IMR-90 (cell line): Measurements from ENCODE around the gene FAM89A. TPM values are rescaled to one million over a fixed set of nuclear protein-coding genes. Genes with fewer than 3 reads are reported as not detected.

ENCODE experiments used
- ATAC-seq: fragments of 200-7000 bp; cut with Tn5 transposase; 2 replicates; pipeline ENCODE4 v1.9.1; 2020; ENCODE audit warnings: low read depth, mild to moderate bottlenecking, moderate library complexity
- BruUV-seq: library from RNA; stranded (reverse); fragments of 400-500 nt; replicated peaks from 2 replicates; lab custom pipeline; 2021; lab: Mats Ljungman, UMichigan
- CTCF ChIA-PET: fragments of 300-600 bp; formaldehyde crosslinking; extraction: SDS; loops from one replicate; lab custom pipeline; 2021; ENCODE audit warnings: antibody characterized with exemption; lab: Yijun Ruan, JAX
- POLR2A ChIA-PET: fragments of 300-600 bp; sonication (Branson Sonifier 250); formaldehyde crosslinking; loops from one replicate; lab custom pipeline; 2022; ENCODE audit warnings: antibody characterized with exemption; ENCODE audit not compliant: unreplicated experiment; lab: Charles Lee
- DNase-seq: peaks from one replicate; pipeline ENCODE4 v3.0.0; 2013
- H2AFZ ChIP-seq: replicated peaks from 2 replicates; pipeline ENCODE3; 2013; ENCODE audit warnings: low read length, mild to moderate bottlenecking; ENCODE audit not compliant: poor library complexity
- H2AK5ac ChIP-seq: 2 replicates; pipeline ENCODE4 v1.6.1; 2013; ENCODE audit warnings: low read depth, low read length, inconsistent platforms
- H2AK9ac ChIP-seq: replicated peaks from 2 replicates; pipeline ENCODE3; 2013; ENCODE audit warnings: mild to moderate bottlenecking, low read depth, low read length, moderate library complexity; ENCODE audit not compliant: poor library complexity
- H2BK120ac ChIP-seq: 2 replicates; pipeline ENCODE4 v1.6.1; 2013; ENCODE audit warnings: low read depth, low read length, inconsistent platforms
- H2BK15ac ChIP-seq: 3 replicates; pipeline ENCODE4 v1.6.1; 2013; ENCODE audit warnings: low read depth, low read length, inconsistent platforms
- H2BK20ac ChIP-seq: 2 replicates; pipeline ENCODE4 v1.6.1; 2013; ENCODE audit warnings: low read depth, mild to moderate bottlenecking, inconsistent platforms, low read length, moderate library complexity
- H2BK5ac ChIP-seq: 2 replicates; pipeline ENCODE4 v1.6.1; 2013; ENCODE audit warnings: mild to moderate bottlenecking, low read depth, low read length, inconsistent platforms; ENCODE audit not compliant: poor library complexity, severe bottlenecking
- H3K14ac ChIP-seq: replicated peaks from 2 replicates; pipeline ENCODE4 v1.6.1; 2013; ENCODE audit warnings: low read depth, low read length, inconsistent platforms
- H3K18ac ChIP-seq: 2 replicates; pipeline ENCODE4 v1.6.1; 2013; ENCODE audit warnings: low read depth, low read length, control low read depth
- H3K23ac ChIP-seq: 2 replicates; pipeline ENCODE4 v1.6.1; 2013; ENCODE audit warnings: low read depth, low read length, inconsistent platforms
- H3K27ac ChIP-seq: 2 replicates; pipeline ENCODE4 v1.5.1; 2013; ENCODE audit warnings: mild to moderate bottlenecking, control low read depth, low read length; ENCODE audit not compliant: insufficient read depth
- H3K27me3 ChIP-seq: 2 replicates; pipeline ENCODE4 v1.6.1; 2013; ENCODE audit warnings: low read length; ENCODE audit not compliant: control insufficient read depth, insufficient read depth
- H3K36me3 ChIP-seq: 2 replicates; pipeline ENCODE4 v1.6.1; 2013; ENCODE audit warnings: low read length, mixed read lengths; ENCODE audit not compliant: control insufficient read depth, insufficient read depth
- H3K4ac ChIP-seq: 2 replicates; pipeline ENCODE4 v1.6.1; 2013; ENCODE audit warnings: low read depth, low read length, inconsistent platforms
- H3K4me1 ChIP-seq: 2 replicates; pipeline ENCODE4 v1.6.1; 2013; ENCODE audit warnings: low read length, mixed read lengths; ENCODE audit not compliant: control insufficient read depth, insufficient read depth
- H3K4me2 ChIP-seq: 2 replicates; pipeline ENCODE4 v1.6.1; 2013; ENCODE audit warnings: low read depth, mild to moderate bottlenecking, control low read depth, low read length, moderate library complexity
- H3K4me3 ChIP-seq: 2 replicates; pipeline ENCODE4 v1.5.1; 2013; ENCODE audit warnings: low read depth, mild to moderate bottlenecking, control low read depth, low read length, moderate library complexity; ENCODE audit not compliant: insufficient read depth
- H3K56ac ChIP-seq: 2 replicates; pipeline ENCODE4 v1.6.1; 2013; ENCODE audit warnings: low read length, inconsistent platforms; ENCODE audit not compliant: insufficient read depth; ENCODE audit errors: extremely low read depth
- H3K79me1 ChIP-seq, 2 experiments: 2 replicates each; pipeline ENCODE4 v1.6.1; 2013; ENCODE audit warnings: low read length in 2 of 2, inconsistent platforms in 1 of 2, low read depth in 1 of 2
- H3K9ac ChIP-seq: 2 replicates; pipeline ENCODE4 v1.6.1; 2013; ENCODE audit warnings: low read depth, low read length, control low read depth
- H3K9me1 ChIP-seq: 2 replicates; pipeline ENCODE4 v1.6.1; 2013; ENCODE audit warnings: low read length, inconsistent platforms; ENCODE audit not compliant: insufficient read depth
- H3K9me3 ChIP-seq: 2 replicates; pipeline ENCODE4 v1.6.1; 2013; ENCODE audit warnings: low read length; ENCODE audit not compliant: control insufficient read depth, insufficient read depth
- H4K20me1 ChIP-seq: 2 replicates; pipeline ENCODE4 v1.6.1; 2013; ENCODE audit warnings: low read length, inconsistent platforms; ENCODE audit not compliant: insufficient read depth
- H4K5ac ChIP-seq: 2 replicates; pipeline ENCODE4 v1.6.1; 2013; ENCODE audit warnings: mild to moderate bottlenecking, low read depth, low read length, control low read depth
- H4K8ac ChIP-seq, 2 experiments: 2 replicates each; pipeline ENCODE4 v1.6.1; 2013; ENCODE audit warnings: low read depth in 2 of 2, low read length in 2 of 2, control low read depth in 1 of 2, inconsistent platforms in 1 of 2
- H4K91ac ChIP-seq: 2 replicates; pipeline ENCODE4 v1.6.1; 2013; ENCODE audit warnings: low read depth, low read length, inconsistent platforms; ENCODE audit not compliant: insufficient read depth
- BHLHE40 ChIP-seq: fragments of 150-350 bp; IDR thresholded peaks from 2 replicates; pipeline ENCODE4 v1.6.1; 2016; ENCODE audit warnings: mild to moderate bottlenecking, low read depth, low read length
- CEBPB ChIP-seq: IDR thresholded peaks from 2 replicates; pipeline ENCODE4 v1.6.1; 2012; ENCODE audit warnings: low read depth, low read length, improper control_type of control experiment
- CHD1 ChIP-seq: IDR thresholded peaks from 2 replicates; pipeline ENCODE4 v1.6.1; 2012; ENCODE audit warnings: low read depth, low read length, improper control_type of control experiment
- CTCF ChIP-seq: conservative IDR thresholded peaks from 2 replicates; pipeline ENCODE4 v1.5.1; 2012; ENCODE audit warnings: mild to moderate bottlenecking, low read depth, low read length, improper control_type of control experiment
- ELK1 ChIP-seq: fragments of 150-350 bp; IDR thresholded peaks from 2 replicates; pipeline ENCODE4 v1.6.1; 2016; ENCODE audit warnings: low read depth, mild to moderate bottlenecking, low read length, moderate library complexity, borderline replicate concordance
- FOS ChIP-seq: fragments of 150-350 bp; IDR thresholded peaks from 2 replicates; pipeline ENCODE4 v1.6.1; 2016; ENCODE audit warnings: low read depth, low read length
- MAFK ChIP-seq: IDR thresholded peaks from 2 replicates; pipeline ENCODE4 v1.6.1; 2012; ENCODE audit warnings: low read depth, low read length, improper control_type of control experiment
- MAZ ChIP-seq: IDR thresholded peaks from 2 replicates; pipeline ENCODE4 v1.6.1; 2012; ENCODE audit warnings: low read depth, mild to moderate bottlenecking, low read length, improper control_type of control experiment, moderate library complexity, borderline replicate concordance
- MXI1 ChIP-seq: IDR thresholded peaks from 2 replicates; pipeline ENCODE4 v1.6.1; 2012; ENCODE audit warnings: low read depth, mild to moderate bottlenecking, low read length, moderate library complexity, borderline replicate concordance
- NFE2L2 ChIP-seq: fragments of 150-350 bp; IDR thresholded peaks from 2 replicates; pipeline ENCODE4 v1.6.1; 2016; ENCODE audit warnings: low read depth, mild to moderate bottlenecking, low read length
- POLR2A ChIP-seq: IDR thresholded peaks from 2 replicates; pipeline ENCODE4 v1.6.1; 2012; ENCODE audit warnings: mild to moderate bottlenecking, low read depth, low read length
- RAD21 ChIP-seq: IDR thresholded peaks from 2 replicates; pipeline ENCODE4 v1.6.1; 2012; ENCODE audit warnings: low read length, improper control_type of control experiment
- RCOR1 ChIP-seq: IDR thresholded peaks from 2 replicates; pipeline ENCODE4 v1.6.1; 2012; ENCODE audit warnings: mild to moderate bottlenecking, low read length, improper control_type of control experiment; ENCODE audit not compliant: insufficient replicate concordance
- RFX5 ChIP-seq: IDR thresholded peaks from 2 replicates; pipeline ENCODE4 v1.8.0; 2012; ENCODE audit warnings: low read depth, mild to moderate bottlenecking, low read length, moderate library complexity
- SMC3 ChIP-seq: fragments of 150-350 bp; IDR thresholded peaks from 2 replicates; pipeline ENCODE4 v1.6.1; 2016; ENCODE audit warnings: low read depth, mild to moderate bottlenecking, antibody characterized with exemption, low read length, moderate library complexity
- USF2 ChIP-seq: fragments of 150-350 bp; IDR thresholded peaks from 2 replicates; pipeline ENCODE4 v1.6.1; 2017; ENCODE audit warnings: mild to moderate bottlenecking, antibody characterized with exemption, low read length, low read depth
- WGBS, 2 experiments: methylation state at CpG; one replicate each; pipeline versions ENCODE4 v1.1.5 to v1.1.7; 2013; ENCODE audit warnings: missing lambda C conversion rate in 2 of 2; ENCODE audit not compliant: insufficient read length in 1 of 2; ENCODE audit errors: extremely low coverage in 2 of 2; 5-methylcytosine and 5-hydroxymethylcytosine counted together
- dilution Hi-C: fragments of 300-500 bp; cut with HindIII; formaldehyde crosslinking; loops from one replicate; pipeline ENCODE4 v1.14.3; 2018; ENCODE audit warnings: low sequenced_read_pairs; ENCODE audit not compliant: unreplicated experiment
- in situ Hi-C: fragments of 300-500 bp; cut with MboI; formaldehyde crosslinking; loops from 3 replicates; pipeline ENCODE4 v1.14.3; 2019; ENCODE audit warnings: low sequenced_read_pairs, inconsistent platforms, mixed read lengths
- intact Hi-C: fragments of 100-400 bp; cut with micrococcal nuclease; formaldehyde crosslinking; loops from 2 replicates; pipeline ENCODE4 v1.10.0; 2022
- polyA plus RNA-seq, 3 experiments: library from polyadenylated mRNA; depleted of rRNA; stranded (reverse); fragments of >200 nt; gene quantifications; 2 replicates each; pipeline ENCODE4 v1.2.3, GENCODE V29; 2012; ENCODE audit warnings: low replicate concordance in 1 of 3
- total RNA-seq: library from RNA; depleted of rRNA; stranded (reverse); fragments of >200 nt; gene quantifications from 2 replicates; pipeline ENCODE4 v1.2.3, GENCODE V29; 2012

FAM89A gene
- total and polyA plus RNA-seq, 2 of the 4 experiments (the other 2 are of a cell fraction): 6.8 to 8.1 TPM

- no peak for TF ChIP-seq CEBPB
- no peak for TF ChIP-seq RAD21
- TF ChIP-seq SMC3: no peak
- TF ChIP-seq NFE2L2: no peak
- TF ChIP-seq MAFK: no peak
- TF ChIP-seq POLR2A: no peak
- no peak for TF ChIP-seq CTCF
- no peak for TF ChIP-seq ELK1
- TF ChIP-seq CHD1: no peak
- TF ChIP-seq BHLHE40: no peak
- TF ChIP-seq MAZ: no peak
- TF ChIP-seq FOS: no peak
- TF ChIP-seq RFX5: no peak
- TF ChIP-seq RCOR1: no peak
- no peak for TF ChIP-seq MXI1
- no peak for TF ChIP-seq USF2
- Histone ChIP-seq H2BK20ac (no peak overlapping the region), H3K23ac (no peak overlapping the region), H3K18ac (no peak overlapping the region), H3K4ac (no peak overlapping the region), H3K4me1 (no peaks in the 10 kb centered on the region; the same call in 1 of the 2 replicates), H3K56ac (no peak overlapping the region), H3K9me3 (no peaks in the 10 kb centered on the region), H2BK5ac (no peak overlapping the region), H4K8ac (no peak overlapping the region), H4K91ac (no peak overlapping the region), H3K36me3 (no peaks in the 10 kb centered on the region), H3K79me1 (no peaks in the 10 kb centered on the region), H3K9ac (no peak overlapping the region), H4K5ac (no peak overlapping the region), H3K9me1 (no peaks in the 10 kb centered on the region), H2AFZ (peak overlapping the region; percentile 43), H3K14ac (no peak overlapping the region), H2AK9ac (peak overlapping the region; percentile 55), H3K27me3 (peaks cover 10% of the 10 kb centered on the region), H3K27ac (no peak overlapping the region), H2AK5ac (no peak overlapping the region), H2BK15ac (no peak overlapping the region), H2BK120ac (no peak overlapping the region), H3K4me2 (no peak overlapping the region), H4K20me1 (no peaks in the 10 kb centered on the region), H3K4me3 (no peak overlapping the region)
- in situ Hi-C loops: no loop called here
- CTCF ChIA-PET: no interaction called here
- intact Hi-C loops: no loop called here
- dilution Hi-C loops: no loop called here
- 90% methylated on average over 4 of the region's 6 CpGs; no CpG with 5 or more reads in 1 of the 2 experiments for WGBS, 2 experiments
- no TSS peak for BruUV-seq
- ATAC-seq: no peak
- POLR2A ChIA-PET: no interaction called here
- DNase-seq: no peak
Measured at GRCh38 chr1:231075020-231075419, 35.0 kb upstream of the FAM89A start.
